Glutamatergic neuron (in vitro differentiated cells): ENCODE measurements around the gene NPTX1. TPM values are rescaled to one million over a fixed set of nuclear protein-coding genes. Genes with fewer than 3 reads are reported as not detected.

ENCODE experiments used
- DNase-seq: peaks from one replicate; pipeline ENCODE4 v3.0.0; 2022
- H3K27ac Mint-ChIP-seq: one replicate; pipeline ENCODE4 v1.8.0; 2020; ENCODE audit warnings: mild to moderate bottlenecking, mixed read lengths, inconsistent platforms; ENCODE audit not compliant: unreplicated experiment
- H3K27me3 Mint-ChIP-seq: one replicate; pipeline ENCODE4 v1.8.0; 2020; ENCODE audit warnings: mild to moderate bottlenecking, moderate library complexity, mixed read lengths, inconsistent platforms; ENCODE audit not compliant: unreplicated experiment
- H3K36me3 Mint-ChIP-seq: one replicate; pipeline ENCODE4 v1.8.0; 2020; ENCODE audit warnings: mild to moderate bottlenecking, mixed read lengths, inconsistent platforms; ENCODE audit not compliant: unreplicated experiment
- H3K4me1 Mint-ChIP-seq: one replicate; pipeline ENCODE4 v1.8.0; 2020; ENCODE audit warnings: mild to moderate bottlenecking, low read depth, mixed read lengths, inconsistent platforms; ENCODE audit not compliant: unreplicated experiment
- H3K4me3 Mint-ChIP-seq: one replicate; pipeline ENCODE4 v1.8.0; 2020; ENCODE audit warnings: mild to moderate bottlenecking, mixed read lengths, inconsistent platforms; ENCODE audit not compliant: unreplicated experiment
- H3K9me3 Mint-ChIP-seq: one replicate; pipeline ENCODE4 v1.8.0; 2020; ENCODE audit warnings: mild to moderate bottlenecking, moderate library complexity, mixed read lengths, inconsistent platforms; ENCODE audit not compliant: unreplicated experiment
- CTCF ChIP-seq: fragments of 200-600 bp; sonication (generic); IDR thresholded peaks from one replicate; pipeline ENCODE4 v1.5.0; 2021; ENCODE audit not compliant: partially characterized antibody, unreplicated experiment
- microRNA-seq: library from miRNA; unstranded; fragments of <30 nt; microRNA quantifications from one replicate; pipeline ENCODE4, GENCODE V29; 2020; ENCODE audit not compliant: unreplicated experiment
- total RNA-seq: library from RNA; stranded (reverse); fragmentation: NEBNext Ultra II Directional; extraction: Animal tissue kit (Norgen Biotek cat#: 25700); gene quantifications from one replicate; pipeline ENCODE4 v1.2.1, GENCODE V29; 2021; ENCODE audit not compliant: unreplicated experiment

NPTX1 gene
- total RNA-seq, 1 donor from 2014 or later, result 18.1 TPM

GRCh38 chr17:80421381-80422090 lies 54.9 kb downstream of the NPTX1 start:
- peaks cover 5% of the 10 kb centered on the region for H3K9me3 Mint-ChIP-seq
- no peak overlapping the region for H3K4me3 Mint-ChIP-seq
- TF ChIP-seq CTCF, result no peak
- peaks cover 5% of the 10 kb centered on the region for H3K4me1 Mint-ChIP-seq
- H3K36me3 Mint-ChIP-seq, result no peaks in the 10 kb centered on the region
- DNase-seq, result no peak
- H3K27ac Mint-ChIP-seq, result no peak overlapping the region
- peaks cover 13% of the 10 kb centered on the region for H3K27me3 Mint-ChIP-seq

- Mint-ChIP-seq H3K4me1 (peaks cover 8% of the 10 kb centered on the region), H3K9me3 (peaks cover 8% of the 10 kb centered on the region), H3K27ac (peak overlapping the region; percentile 74), H3K4me3 (peak overlapping the region; percentile 58), H3K36me3 (no peaks in the 10 kb centered on the region), H3K27me3 (peaks cover 12% of the 10 kb centered on the region)
- TF ChIP-seq CTCF, result no peak
- no peak for DNase-seq
Observed at GRCh38 chr17:80419255-80419654, 57.2 kb downstream of the NPTX1 start.

- no peak overlapping the region for H3K4me3 Mint-ChIP-seq
Observed at GRCh38 chr17:80418589-80418988, 57.8 kb downstream of the NPTX1 start.

More at GRCh38 chr17:80418589-80418988, 57.8 kb downstream of the NPTX1 start:
- Mint-ChIP-seq H3K27me3 (peaks cover 10% of the 10 kb centered on the region), H3K4me1 (peaks cover 11% of the 10 kb centered on the region), H3K27ac (no peak overlapping the region), H3K36me3 (no peaks in the 10 kb centered on the region), H3K9me3 (peaks cover 9% of the 10 kb centered on the region)
- DNase-seq, result no peak
- no peak for TF ChIP-seq CTCF

Small RNA genes lying within 50 kb of the gene (microRNA-seq; reads per million reads assigned to microRNA genes)
- gene MIR4730, result not detected

Other genes with a start within 250 kb of the NPTX1 start
- gene RNF213, start 215.8 kb downstream of the NPTX1 start, total RNA-seq, result 34.7 TPM
- 42.1 TPM for gene ENDOV, start 61.4 kb downstream of the NPTX1 start, total RNA-seq
- gene RPTOR, start 68.2 kb upstream of the NPTX1 start, total RNA-seq, result 39.8 TPM